NOMO-1 treated with DMSO at 0.1 percent for 48 hours (cell line): ENCODE results near the gene TYW5.
A peak's percentile ranks its signal among the peaks of the same experiment; 100 is the strongest.
"Not testable (repeated sequence)": the region's sequence is repeated elsewhere in the genome, so short reads cannot be mapped to it uniquely, and the experiment has no call there.

Experiments used
- DNase-seq: peaks from one replicate; lab custom pipeline; 2025; ENCODE audit not compliant: unreplicated experiment; lab: John Stamatoyannopoulos, UW

TYW5 gene

GRCh38 chr2:199923924-199924323 lies 31.4 kb downstream of the TYW5 start:
- DNase-seq = no peak

- DNase-seq = peak; percentile 37
These were observed 32.4 kb downstream of the TYW5 start for GRCh38 chr2:199922856-199923255.

- DNase-seq = no peak
These were observed 38.3 kb downstream of the TYW5 start for GRCh38 chr2:199916980-199917379.

GRCh38 chr2:199914372-199914958 lies 40.8 kb downstream of the TYW5 start:
- no peak for DNase-seq

GRCh38 chr2:199912553-199913114 lies 42.7 kb downstream of the TYW5 start:
- DNase-seq = not testable (repeated sequence)

GRCh38 chr2:199911877-199912161 lies 43.5 kb downstream of the TYW5 start:
- no peak for DNase-seq

GRCh38 chr2:199911052-199911876 lies 44.0 kb downstream of the TYW5 start, which contains the start of gene C2orf69:
Gene C2orf69, plus strand, starts transcription at chr2:199911293. Its CDS starts 146 bp downstream, at chr2:199911439.
- peak; percentile 96 for DNase-seq

GRCh38 chr2:199910338-199911051 lies 44.8 kb downstream of the TYW5 start:
- peak; percentile 6 for DNase-seq

- DNase-seq = peak; percentile 74
These were observed 48.1 kb downstream of the TYW5 start for GRCh38 chr2:199907008-199907714.

GRCh38 chr2:199903111-199903510 lies 52.2 kb downstream of the TYW5 start:
- DNase-seq = no peak

- DNase-seq = no peak
These were observed 52.7 kb downstream of the TYW5 start for GRCh38 chr2:199902486-199903110.

GRCh38 chr2:199901942-199902341 lies 53.3 kb downstream of the TYW5 start:
- no peak for DNase-seq

GRCh38 chr2:199896617-199897016 lies 58.7 kb downstream of the TYW5 start:
- DNase-seq = no peak

GRCh38 chr2:199895406-199895805 lies 59.9 kb downstream of the TYW5 start:
- no peak for DNase-seq

GRCh38 chr2:199883474-199884212 lies 71.6 kb downstream of the TYW5 start:
- no peak for DNase-seq

GRCh38 chr2:199882667-199883066 lies 72.6 kb downstream of the TYW5 start:
- no peak for DNase-seq
